NT2/D1 (cell line): ENCODE data around the gene AHNAK2.

Experiments
- DNase-seq: peaks from one replicate; pipeline ENCODE4 v3.0.0-alpha.2; 2011; ENCODE audit warnings: low read depth, low spot score
- H3K27me3 ChIP-seq: 2 replicates; pipeline ENCODE4 v1.6.0; 2011; ENCODE audit warnings: mild to moderate bottlenecking; ENCODE audit not compliant: insufficient read length, insufficient read depth
- H3K36me3 ChIP-seq: 2 replicates; pipeline ENCODE4 v1.6.1; 2011; ENCODE audit warnings: mild to moderate bottlenecking, low read length, mixed read lengths; ENCODE audit not compliant: insufficient read depth, insufficient read length
- H3K4me1 ChIP-seq: 2 replicates; pipeline ENCODE4 v1.5.1; 2011; ENCODE audit not compliant: insufficient read depth, insufficient read length
- H3K4me3 ChIP-seq: 2 replicates; pipeline ENCODE4 v1.5.1; 2011; ENCODE audit warnings: low read depth; ENCODE audit not compliant: insufficient read length
- H3K9ac ChIP-seq: 2 replicates; pipeline ENCODE4 v1.6.0; 2011; ENCODE audit warnings: low read depth; ENCODE audit not compliant: insufficient read length
- H3K9me3 ChIP-seq: 2 replicates; pipeline ENCODE4 v1.5.1; 2011; ENCODE audit warnings: mild to moderate bottlenecking, low read length; ENCODE audit not compliant: insufficient read depth
- SUZ12 ChIP-seq: IDR thresholded peaks from 2 replicates; pipeline ENCODE4 v1.6.1; 2011; ENCODE audit not compliant: insufficient read length, insufficient read depth; ENCODE audit errors: extremely low read depth
- YY1 ChIP-seq: IDR thresholded peaks from 2 replicates; pipeline ENCODE4 v1.6.1; 2011; ENCODE audit not compliant: insufficient read length, insufficient read depth
- ZNF274 ChIP-seq: IDR thresholded peaks from 2 replicates; pipeline ENCODE4 v1.6.1; 2011; ENCODE audit warnings: mild to moderate bottlenecking, low read depth, low read length

Gene AHNAK2

GRCh38 chr14:104965561-104966231, 12.5 kb downstream of the AHNAK2 start:
- no peaks in the 10 kb centered on the region for H3K27me3 ChIP-seq
- peaks cover 24% of the 10 kb centered on the region for H3K4me1 ChIP-seq
- H3K9me3 ChIP-seq: no peaks in the 10 kb centered on the region
- no peak for DNase-seq
- no peak for TF ChIP-seq YY1
- TF ChIP-seq ZNF274: no peak
- no peak for TF ChIP-seq SUZ12
- H3K4me3 ChIP-seq: no peak overlapping the region
- H3K9ac ChIP-seq: no peak overlapping the region
- no peaks in the 10 kb centered on the region for H3K36me3 ChIP-seq

- Histone ChIP-seq H3K9me3 (no peaks in the 10 kb centered on the region), H3K36me3 (no peaks in the 10 kb centered on the region), H3K4me3 (no peak overlapping the region), H3K9ac (no peak overlapping the region), H3K27me3 (no peaks in the 10 kb centered on the region), H3K4me1 (peaks cover 19% of the 10 kb centered on the region)
- TF ChIP-seq SUZ12 (no peak), ZNF274 (no peak), YY1 (no peak)
- DNase-seq: no peak
Measured at GRCh38 chr14:104964546-104964945, 13.6 kb downstream of the AHNAK2 start.

GRCh38 chr14:104957146-104958113, 20.7 kb downstream of the AHNAK2 start:
- Histone ChIP-seq H3K4me1 (no peaks in the 10 kb centered on the region), H3K9ac (no peak overlapping the region), H3K4me3 (no peak overlapping the region), H3K9me3 (no peaks in the 10 kb centered on the region), H3K27me3 (no peaks in the 10 kb centered on the region), H3K36me3 (peaks cover 39% of the 10 kb centered on the region)
- TF ChIP-seq SUZ12: no peak
- TF ChIP-seq ZNF274: no peak
- TF ChIP-seq YY1: no peak
- DNase-seq: no peak

DNA sequence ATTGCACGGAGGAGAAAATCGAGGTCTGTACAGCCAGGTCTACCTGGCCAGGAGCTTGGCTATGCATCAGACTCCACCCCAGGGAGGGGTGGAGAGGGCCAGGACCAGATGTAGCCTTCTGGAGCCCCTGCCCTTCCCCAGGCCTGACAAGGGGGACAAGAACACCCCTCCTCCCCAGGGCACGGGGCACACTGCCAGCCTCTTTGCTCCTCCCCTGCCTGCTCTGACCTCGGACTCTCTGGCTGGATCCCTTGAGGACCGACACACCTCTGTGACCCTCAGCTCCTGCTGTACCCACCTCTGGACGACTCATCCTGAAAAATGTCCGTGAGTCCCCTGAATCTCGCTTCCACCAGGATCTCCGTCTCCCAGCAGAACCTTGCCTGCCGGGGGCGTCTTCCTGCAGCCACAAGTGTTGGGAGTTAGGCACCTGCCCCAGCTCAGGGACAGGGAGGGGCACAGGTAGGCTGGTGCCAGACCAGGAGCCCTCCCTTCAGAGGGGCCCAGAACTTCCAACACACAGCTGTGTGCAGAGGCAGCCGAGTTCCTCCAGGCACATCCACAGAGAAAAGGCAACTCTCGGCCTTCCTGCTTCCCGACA, 21.8 kb downstream of the AHNAK2 start:
- Histone ChIP-seq H3K36me3 (peaks cover 44% of the 10 kb centered on the region), H3K4me1 (no peaks in the 10 kb centered on the region), H3K4me3 (no peak overlapping the region), H3K27me3 (no peaks in the 10 kb centered on the region), H3K9me3 (no peaks in the 10 kb centered on the region), H3K9ac (no peak overlapping the region)
- no peak for TF ChIP-seq SUZ12
- TF ChIP-seq ZNF274: no peak
- no peak for TF ChIP-seq YY1
- DNase-seq: no peak

GRCh38 chr14:104955396-104955770, 22.8 kb downstream of the AHNAK2 start:
- no peaks in the 10 kb centered on the region for H3K4me1 ChIP-seq
- no peak for DNase-seq
- no peak overlapping the region for H3K9ac ChIP-seq
- H3K9me3 ChIP-seq: no peaks in the 10 kb centered on the region
- TF ChIP-seq SUZ12 (no peak), YY1 (no peak), ZNF274 (no peak)
- no peak overlapping the region for H3K4me3 ChIP-seq
- H3K27me3 ChIP-seq: no peaks in the 10 kb centered on the region
- H3K36me3 ChIP-seq: peaks cover 44% of the 10 kb centered on the region

DNA sequence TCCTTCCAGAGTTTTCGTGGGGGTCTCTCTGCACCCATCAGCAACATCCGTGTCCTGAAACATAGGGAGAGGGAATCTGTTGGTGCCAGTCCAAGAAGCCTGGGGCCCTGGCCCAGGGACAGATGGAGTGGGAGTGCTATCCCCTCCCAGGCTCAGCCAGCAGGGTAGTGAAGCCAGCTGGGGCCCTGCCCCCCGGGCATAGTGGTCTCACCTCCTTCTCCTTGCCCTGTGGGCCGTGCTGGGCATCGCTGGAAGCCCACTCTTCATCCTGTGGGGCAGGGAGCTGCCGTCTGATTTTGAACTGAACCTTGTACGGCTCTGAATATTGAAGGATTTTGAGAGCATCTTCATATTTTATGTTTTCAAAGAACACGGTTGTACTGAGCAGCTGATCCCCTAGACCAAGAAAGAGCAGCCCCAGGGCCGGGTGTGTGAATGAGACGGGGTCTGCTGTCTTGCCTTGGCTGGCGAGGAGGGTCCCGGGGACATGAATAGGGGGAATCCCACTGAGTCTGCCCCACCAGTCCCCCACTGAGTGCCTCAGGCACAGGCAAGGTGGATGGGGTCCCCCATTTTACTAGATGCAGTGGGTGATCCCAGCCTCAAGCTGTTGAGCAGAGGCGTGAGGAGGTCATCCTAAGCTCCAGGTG, 23.3 kb downstream of the AHNAK2 start:
- no peak for TF ChIP-seq ZNF274
- TF ChIP-seq YY1: no peak
- TF ChIP-seq SUZ12: no peak
- no peaks in the 10 kb centered on the region for H3K27me3 ChIP-seq
- H3K9me3 ChIP-seq: no peaks in the 10 kb centered on the region
- peaks cover 44% of the 10 kb centered on the region for H3K36me3 ChIP-seq
- no peaks in the 10 kb centered on the region for H3K4me1 ChIP-seq
- no peak overlapping the region for H3K9ac ChIP-seq
- H3K4me3 ChIP-seq: no peak overlapping the region
- DNase-seq: no peak
